HG02763 (cell line): Measurements from ENCODE around the gene KDM4B.
"Not testable (repeated sequence)": the region's sequence is repeated elsewhere in the genome, so short reads cannot be mapped to it uniquely, and the experiment has no call there.

ENCODE experiments used
- ATAC-seq: cut with Tn5 transposase; IDR thresholded peaks from one replicate; pipeline ENCODE4 v1.9.1; 2021; ENCODE audit warnings: mild to moderate bottlenecking, moderate library complexity; ENCODE audit not compliant: unreplicated experiment

KDM4B gene

GRCh38 chr19:5193192-5193591, 224.3 kb downstream of the KDM4B start:
- no peak for ATAC-seq

GRCh38 chr19:5194641-5195040, 225.7 kb downstream of the KDM4B start:
- no peak for ATAC-seq

GRCh38 chr19:5195587-5195986, 226.7 kb downstream of the KDM4B start:
- ATAC-seq, result not testable (repeated sequence)

- ATAC-seq, result no peak
Measured at GRCh38 chr19:5196832-5197231, 227.9 kb downstream of the KDM4B start.

- ATAC-seq, result no peak
Measured at GRCh38 chr19:5200844-5201243, 231.9 kb downstream of the KDM4B start.

- ATAC-seq, result no peak
Measured at GRCh38 chr19:5202553-5202952, 233.6 kb downstream of the KDM4B start.
